ENCODE measurements around the gene GALNT9. TPM values are rescaled to one million over a fixed set of nuclear protein-coding genes. Genes with fewer than 3 reads are reported as not detected.
A peak's percentile ranks its signal among the peaks of the same experiment; 100 is the strongest.
"Not testable (repeated sequence)": the region's sequence is repeated elsewhere in the genome, so short reads cannot be mapped to it uniquely, and the experiment has no call there.

GALNT9 gene
- total RNA-seq, 1 donor from 2014 or later: under 0.01 TPM

DNA sequence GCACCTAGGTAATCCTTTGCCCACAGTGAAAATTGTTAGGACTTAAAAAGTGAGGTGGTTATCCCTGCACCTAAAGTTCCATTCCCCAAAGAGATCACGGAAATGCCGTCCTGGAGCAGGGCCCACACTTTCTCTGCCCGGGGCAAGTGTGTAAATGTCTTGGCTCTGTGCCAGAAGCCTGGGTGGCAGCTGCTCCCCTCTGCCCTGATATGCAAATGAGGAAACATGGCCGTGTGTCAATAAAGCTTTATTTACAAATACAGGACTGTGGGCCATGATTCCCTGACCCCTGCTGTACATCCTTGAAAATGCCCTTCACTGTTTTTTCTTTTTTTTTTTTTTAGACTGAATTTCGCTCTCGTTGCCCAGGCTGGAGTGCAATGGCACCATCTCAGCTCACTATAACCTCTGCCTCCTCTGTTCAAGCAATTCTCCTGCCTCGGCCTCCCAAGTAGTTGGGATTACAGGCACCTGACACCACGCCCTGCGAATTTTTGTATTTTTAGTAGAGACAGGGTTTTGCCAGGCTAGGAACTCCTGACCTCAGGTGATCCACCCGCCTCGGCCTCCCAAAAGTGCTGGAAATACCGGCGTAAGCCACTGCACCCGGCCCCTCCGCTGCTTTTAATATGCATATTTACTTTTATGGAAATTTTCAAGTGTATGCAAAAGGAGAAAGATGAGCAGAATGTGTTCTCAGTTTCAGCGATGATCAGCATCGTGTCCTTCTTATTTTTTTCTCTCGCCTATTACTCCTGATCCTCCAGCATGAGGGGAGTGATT lies 75.5 kb downstream of the GALNT9 start:
- no peak for DNase-seq (ENCODE audit: low read depth in 2 of 2)

DNA sequence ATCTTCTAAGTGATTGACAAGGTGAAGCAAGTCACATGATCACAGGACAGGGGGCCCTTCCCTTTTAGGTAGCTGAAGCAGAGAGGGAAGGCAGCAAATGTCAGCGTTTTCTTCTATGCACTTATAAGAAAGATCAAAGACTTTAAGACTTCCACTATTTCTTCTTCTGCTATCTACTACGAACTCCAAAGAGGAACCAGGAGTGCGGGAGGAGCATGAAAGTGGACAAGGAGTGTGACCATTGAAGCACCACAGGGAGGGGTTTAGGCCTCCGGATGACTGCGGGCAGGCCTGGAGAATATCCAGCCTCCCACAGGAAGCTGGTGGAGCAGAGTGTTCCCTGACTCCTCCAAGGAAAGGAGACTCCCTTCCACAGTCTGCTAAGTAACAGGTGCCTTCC lies 76.4 kb downstream of the GALNT9 start:
- DNase-seq (ENCODE audit: low read depth in 2 of 2): not testable (repeated sequence)

DNA sequence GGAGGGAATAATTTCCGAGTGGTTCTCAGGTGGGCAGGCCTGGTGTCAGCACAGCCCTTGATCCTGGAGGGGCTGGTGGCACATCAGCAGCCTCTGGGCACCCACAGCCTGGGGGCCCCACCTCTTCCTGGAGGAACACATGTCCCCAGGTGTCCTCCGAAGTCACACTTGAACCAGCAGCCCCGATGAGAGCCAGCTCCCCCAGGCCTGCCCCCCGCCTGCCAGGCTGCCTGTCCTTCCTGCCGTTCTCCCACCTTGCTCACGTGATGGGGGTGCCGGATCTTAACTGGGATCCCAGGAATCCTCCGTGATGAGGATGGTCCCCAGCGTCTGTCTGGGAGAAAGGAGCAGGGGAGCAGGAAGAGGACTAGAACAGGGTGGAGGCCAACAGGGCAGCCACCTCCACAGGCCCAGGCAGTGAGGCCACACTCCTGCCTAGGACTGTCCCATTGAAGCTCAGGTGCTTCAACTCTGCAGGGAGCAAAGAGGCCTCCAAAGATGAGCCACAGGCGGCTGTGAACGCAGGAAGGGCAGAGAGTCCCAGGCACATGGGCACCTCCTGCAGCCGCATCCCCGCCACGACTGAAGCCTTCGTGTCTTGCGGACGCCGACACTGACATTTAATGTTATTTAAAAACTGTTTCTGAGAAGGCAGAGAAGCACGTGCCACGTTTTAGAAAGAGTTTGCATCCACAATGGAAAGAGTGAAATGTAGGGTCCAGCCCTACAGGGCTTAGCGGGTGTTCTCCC lies 77.5 kb downstream of the GALNT9 start:
- DNase-seq (ENCODE audit: low read depth in 2 of 2): no peak

DNA sequence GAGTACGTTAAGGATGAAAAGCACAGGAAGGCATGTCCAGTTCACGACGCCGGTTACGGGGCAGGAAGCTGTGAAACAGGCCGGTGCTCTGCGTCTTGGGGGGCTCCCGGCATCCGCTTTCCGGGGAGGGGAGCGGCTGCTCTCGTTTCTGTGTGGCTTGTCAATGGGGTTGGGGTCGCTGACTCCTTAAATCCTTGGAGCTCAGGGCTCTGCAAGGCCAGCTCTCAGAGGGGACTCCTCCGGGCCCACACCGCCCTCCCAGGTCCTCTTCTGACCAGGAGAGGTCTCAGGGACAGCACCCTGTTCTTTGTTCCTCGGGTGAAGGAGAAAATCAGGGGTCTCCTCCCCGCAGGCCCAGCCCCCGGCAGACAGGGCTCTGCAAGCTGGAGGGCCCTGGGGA lies 78.1 kb downstream of the GALNT9 start:
- DNase-seq (ENCODE audit: low read depth in 2 of 2): no peak

DNA sequence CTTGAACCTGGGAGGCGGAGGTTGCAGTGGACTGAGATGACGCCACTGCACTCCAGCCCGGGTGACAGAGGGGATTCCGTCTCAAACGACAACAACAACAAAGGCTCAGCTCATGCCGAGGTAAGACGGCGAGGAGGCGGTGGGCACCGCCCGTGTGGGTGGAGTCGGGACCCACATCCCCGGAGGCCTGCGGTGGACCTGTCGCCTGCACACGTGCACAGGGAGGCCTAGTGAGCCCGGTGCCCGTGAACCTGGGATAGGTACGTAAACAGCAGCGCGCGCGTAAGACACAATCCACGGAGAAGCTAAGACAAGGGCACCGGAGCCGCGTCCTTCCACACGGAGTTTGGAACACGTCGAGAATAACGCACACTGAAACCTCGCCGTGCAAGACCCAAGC lies 78.7 kb downstream of the GALNT9 start:
- DNase-seq (ENCODE audit: low read depth in 2 of 2): no peak

DNA sequence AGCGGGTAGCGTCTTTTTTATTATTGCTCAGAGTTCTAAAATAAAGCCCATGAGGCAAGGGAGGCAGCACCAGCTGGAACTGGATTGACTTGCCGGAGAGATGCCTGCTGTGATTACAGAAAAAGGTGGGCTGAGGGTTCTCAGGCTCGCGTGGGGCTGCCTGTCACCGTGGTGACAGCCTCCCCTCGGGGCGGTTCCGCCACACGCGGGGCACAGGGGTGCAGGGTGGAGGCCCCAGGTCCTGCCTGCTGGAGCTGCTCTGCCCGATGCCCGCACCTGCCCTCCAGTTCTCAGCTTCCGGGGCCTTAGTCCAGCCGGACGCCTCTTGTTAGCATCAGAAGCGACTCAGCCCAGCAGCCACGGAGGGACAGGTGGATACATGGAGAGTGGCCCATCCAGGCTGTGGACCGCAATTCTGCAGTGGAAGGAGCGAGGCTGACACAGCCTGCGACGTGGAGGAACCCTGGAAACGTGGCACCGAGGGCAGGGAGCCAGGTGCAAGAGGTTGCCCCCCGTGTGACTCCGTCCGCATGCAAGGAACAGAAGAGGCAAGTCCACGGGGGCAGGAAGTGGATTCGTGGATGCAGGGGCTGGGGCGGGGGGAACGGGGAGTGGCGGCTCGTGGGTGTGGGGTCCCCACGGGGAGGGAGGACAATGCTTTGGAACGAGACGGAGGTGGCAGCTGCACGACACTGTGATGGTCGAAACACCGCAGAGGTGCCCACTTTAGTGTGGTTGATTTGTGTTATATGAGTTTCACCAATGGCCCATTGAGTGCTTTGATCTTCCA lies 79.5 kb downstream of the GALNT9 start:
- DNase-seq (ENCODE audit: low read depth in 2 of 2): no peak

- no peak for DNase-seq (ENCODE audit: low read depth in 2 of 2)
Observed at GRCh38 chr12:132248453-132249167, 80.8 kb downstream of the GALNT9 start.

DNA sequence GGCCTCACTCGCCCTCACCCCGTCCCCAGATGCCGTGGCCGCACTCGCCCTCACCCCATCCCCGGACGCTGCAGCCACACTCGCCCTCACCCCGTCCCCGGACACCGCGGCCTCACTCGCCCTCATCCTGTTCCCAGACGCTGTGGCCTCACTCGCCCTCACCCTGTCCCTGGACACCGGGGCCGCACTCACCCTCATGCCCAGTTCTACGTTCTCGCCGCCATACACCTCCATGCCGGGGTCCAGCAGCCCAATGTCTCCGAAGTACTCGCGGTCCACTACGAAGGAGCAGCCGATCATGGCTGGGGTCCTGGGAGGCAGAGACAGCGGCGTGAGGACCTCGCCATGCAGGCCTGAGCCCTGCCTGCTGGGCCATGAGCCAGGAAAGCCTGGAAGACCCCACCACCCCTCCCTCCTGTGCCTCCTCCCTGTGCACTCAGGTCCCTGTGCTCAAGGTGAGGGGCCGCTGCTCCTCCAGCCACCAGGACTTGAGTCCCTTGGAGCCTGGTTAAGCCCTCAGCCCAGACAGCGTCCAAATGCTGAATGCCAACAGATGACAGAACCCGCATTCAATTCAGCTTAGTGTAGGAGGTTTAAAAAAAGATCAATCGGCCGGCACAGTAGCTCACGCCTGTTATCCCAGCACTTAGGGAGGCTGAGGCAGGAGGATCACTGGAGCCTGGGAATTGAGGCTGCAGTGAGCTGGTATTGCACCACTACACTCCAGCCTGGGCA lies 81.5 kb downstream of the GALNT9 start:
- DNase-seq (ENCODE audit: low read depth in 2 of 2): no peak

DNA sequence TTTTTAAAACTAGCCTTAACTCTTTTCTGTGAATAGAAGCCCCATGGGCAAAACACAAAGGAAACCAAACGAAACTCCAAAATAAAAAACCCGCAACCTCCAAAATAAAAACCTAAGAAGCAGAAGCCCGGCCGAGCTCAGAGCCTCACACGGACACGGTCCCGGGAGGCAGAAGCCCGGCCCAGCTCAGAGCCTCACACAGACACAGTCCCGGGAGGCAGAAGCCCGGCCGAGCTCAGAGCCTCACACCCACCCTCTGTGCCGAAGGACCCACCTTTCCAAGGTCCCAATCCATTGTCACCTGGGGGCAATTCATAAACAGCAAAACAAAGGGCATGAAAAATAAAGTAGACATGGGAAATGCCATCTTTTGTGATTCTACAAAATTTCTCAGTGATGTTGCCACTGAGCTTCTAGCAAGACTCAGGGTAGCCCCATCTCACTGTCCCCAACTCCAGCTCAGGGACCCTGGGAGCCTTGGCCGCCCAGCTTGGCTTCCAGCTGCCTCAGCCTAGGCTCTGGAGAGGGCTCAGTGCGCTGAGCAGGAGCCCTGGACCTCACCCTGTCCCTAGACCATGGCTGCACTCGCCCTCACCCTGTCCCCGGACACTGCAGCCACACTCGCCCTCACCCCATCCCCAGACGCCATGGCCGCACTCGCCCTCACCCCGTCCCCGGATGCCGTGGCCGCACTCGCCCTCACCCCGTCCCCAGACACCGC lies 82.2 kb downstream of the GALNT9 start:
- DNase-seq (ENCODE audit: low read depth in 2 of 2): no peak

DNA sequence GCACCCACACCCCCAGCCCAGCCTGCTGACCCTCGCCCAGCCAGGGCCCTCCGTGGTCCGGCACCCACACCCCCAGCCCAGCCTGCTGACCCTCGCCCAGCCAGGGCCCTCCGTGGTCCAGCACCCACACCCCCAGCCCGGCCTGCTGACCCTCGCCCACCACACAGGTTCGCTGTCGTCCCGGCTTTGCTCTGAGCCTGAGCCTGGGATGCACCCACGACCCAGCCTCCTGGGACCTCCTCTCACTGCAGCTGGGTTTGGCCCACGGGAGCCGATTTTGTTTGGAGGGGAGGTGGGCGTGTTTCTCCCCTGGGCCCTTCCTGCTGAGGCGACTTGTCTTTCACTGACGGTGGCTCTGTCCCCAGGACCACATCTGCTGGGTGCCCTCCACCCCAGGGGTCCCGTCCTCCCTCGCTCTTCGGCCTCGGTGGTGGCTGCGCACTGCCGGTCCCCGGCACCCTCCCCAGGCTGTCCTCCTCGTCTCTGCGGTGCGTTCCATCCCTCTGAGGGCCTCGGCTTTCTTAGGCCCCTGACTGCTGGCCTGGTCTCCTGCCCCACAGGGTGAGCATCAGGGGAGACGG lies 83.8 kb downstream of the GALNT9 start:
- no peak for DNase-seq (ENCODE audit: low read depth in 2 of 2)

DNA sequence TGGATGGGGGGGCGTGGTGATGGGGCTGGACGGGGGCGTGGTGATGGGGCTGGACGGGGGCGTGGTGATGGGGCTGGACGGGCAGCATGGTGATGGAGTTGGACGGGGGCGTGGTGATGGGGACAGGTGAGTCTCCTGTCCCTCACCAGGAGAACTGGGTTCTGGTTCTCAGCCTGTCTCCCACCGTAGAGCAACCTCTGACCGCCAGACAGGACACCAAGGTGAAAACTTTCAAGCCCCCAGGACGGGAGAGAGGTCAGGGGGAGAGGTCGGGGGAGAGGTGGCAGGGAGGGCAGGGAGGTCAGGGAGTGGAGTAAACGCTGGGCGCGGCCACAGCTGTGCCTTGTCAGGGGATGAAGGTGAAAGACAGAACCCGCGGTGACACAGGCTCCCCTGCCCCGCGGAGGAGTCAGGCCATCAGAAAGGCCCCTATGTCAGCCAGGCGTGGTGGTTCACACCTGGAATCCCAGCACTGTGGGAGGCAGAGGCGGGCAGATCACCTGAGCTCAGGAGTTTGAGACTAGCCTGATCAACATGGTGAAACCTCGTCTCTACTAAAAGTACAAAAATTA lies 84.6 kb downstream of the GALNT9 start:
- no peak for DNase-seq (ENCODE audit: low read depth in 2 of 2)

GRCh38 chr12:132243596-132244310 lies 85.6 kb downstream of the GALNT9 start:
- no peak for DNase-seq (ENCODE audit: low read depth in 2 of 2)

GRCh38 chr12:132243171-132243570 lies 86.2 kb downstream of the GALNT9 start:
- not testable (repeated sequence) for DNase-seq (ENCODE audit: low read depth in 2 of 2)

DNA sequence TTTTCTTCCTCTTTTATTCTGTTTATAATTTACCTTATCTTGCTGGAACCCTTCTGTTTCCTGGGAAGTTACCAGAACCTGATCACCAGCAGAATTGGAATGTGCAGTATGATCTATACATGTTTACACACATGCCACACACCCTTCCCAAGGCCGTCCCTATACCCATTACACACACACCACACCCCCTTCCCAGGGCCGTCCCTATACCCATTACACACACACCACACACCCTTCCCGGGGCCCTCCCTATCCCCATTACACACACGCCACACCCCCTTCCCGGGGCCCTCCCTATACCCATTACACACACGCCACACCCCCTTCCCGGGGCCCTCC lies 88.8 kb downstream of the GALNT9 start:
- not testable (repeated sequence) for DNase-seq (ENCODE audit: low read depth in 2 of 2)

GRCh38 chr12:132239796-132240668 lies 89.4 kb downstream of the GALNT9 start:
- DNase-seq (ENCODE audit: low read depth in 2 of 2): no peak

DNA sequence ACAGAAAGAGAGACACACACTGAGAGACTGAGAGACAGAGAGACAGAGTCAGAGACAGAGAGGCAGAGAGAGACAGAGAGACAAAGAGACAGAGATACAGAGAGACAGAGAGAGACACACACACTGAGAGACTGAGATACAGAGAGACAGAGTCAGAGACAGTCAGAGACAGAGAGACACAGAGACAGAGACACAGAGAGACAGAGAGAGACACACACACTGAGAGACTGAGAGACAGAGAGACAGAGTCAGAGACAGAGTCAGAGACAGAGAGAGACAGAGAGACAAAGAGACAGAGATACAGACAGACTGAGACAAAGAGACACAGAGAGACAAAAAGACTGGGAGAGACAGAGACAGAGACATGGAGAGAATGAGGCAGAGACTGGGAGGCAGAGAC lies 90.0 kb downstream of the GALNT9 start:
- no peak for DNase-seq (ENCODE audit: low read depth in 2 of 2)

DNA sequence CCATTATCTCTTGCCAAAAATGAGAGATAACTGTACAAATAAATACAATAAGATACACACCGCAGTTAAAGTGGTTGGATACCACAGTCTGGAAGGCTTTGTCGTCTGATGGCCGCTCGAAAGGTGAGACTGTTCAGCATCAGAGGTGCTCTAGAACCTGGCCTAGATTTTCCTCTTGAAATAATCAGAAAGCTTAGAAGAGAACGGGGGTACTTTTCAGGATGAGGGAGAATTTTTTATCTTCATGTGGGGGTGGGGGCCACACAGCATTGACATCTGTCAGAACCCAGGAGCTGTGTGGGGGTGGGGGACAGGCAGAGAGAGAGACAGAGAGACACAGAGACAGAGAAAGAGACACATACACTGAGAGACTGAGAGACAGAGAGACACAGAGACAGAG lies 90.5 kb downstream of the GALNT9 start:
- DNase-seq (ENCODE audit: low read depth in 2 of 2): no peak

DNA sequence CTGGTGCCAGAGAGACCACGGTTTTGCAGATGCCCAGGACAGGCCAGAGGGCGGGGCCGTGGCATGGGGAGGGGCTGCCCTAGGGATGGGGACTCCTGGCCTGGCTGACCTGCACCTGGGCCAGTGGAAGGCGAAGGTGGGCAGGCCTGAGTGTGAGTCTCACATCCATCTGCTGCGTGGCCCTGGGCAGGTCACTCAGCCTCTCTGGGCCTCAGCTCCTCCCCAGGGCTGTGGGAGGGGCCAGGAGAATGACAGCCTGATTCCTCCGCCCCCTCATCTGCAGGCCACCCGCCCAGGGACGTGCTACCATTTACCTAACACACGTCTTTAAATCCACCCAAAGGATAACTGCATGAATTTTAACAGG lies 90.9 kb downstream of the GALNT9 start:
- peak in 1 of 2 donors; percentile 26 for DNase-seq (ENCODE audit: low read depth in 2 of 2)

Data from lung microvascular endothelial cell (primary cell).